Activated T-helper 1 cell treated with anti-CD3 and anti-CD28 coated beads, Interleukin-12 subunit alpha, Interleukin-12 subunit beta, Interleukin-2, Interleukin-4 antibody, amounts not matched to agents 30 ng/mL and 10 ng/mL and 1 ng/mL, durations not matched to agents 14 hours and 24 hours and 36 hours (primary cell): ENCODE results near the gene NBPF1. TPM values are rescaled to one million over a fixed set of nuclear protein-coding genes. Genes with fewer than 3 reads are reported as not detected.
"Not testable (repeated sequence)": the region's sequence is repeated elsewhere in the genome, so short reads cannot be mapped to it uniquely, and the experiment has no call there.

ENCODE experiments used
- DNase-seq: peaks from one replicate; pipeline ENCODE4 v3.0.0; 2021; ENCODE audit warnings: low spot score
- H3K27ac Mint-ChIP-seq: one replicate; pipeline ENCODE4 v1.8.0; 2021; ENCODE audit warnings: mild to moderate bottlenecking, mixed read lengths
- H3K27me3 Mint-ChIP-seq: one replicate; pipeline ENCODE4 v1.8.0; 2022; ENCODE audit warnings: mild to moderate bottlenecking, moderate library complexity, mixed read lengths; ENCODE audit not compliant: insufficient read depth
- H3K36me3 Mint-ChIP-seq: one replicate; pipeline ENCODE4 v1.8.0; 2021; ENCODE audit warnings: low read depth, mixed read lengths
- H3K4me1 Mint-ChIP-seq: one replicate; pipeline ENCODE4 v1.8.0; 2021; ENCODE audit warnings: low read depth, mixed read lengths
- H3K4me3 Mint-ChIP-seq: one replicate; pipeline ENCODE4 v1.8.0; 2021; ENCODE audit warnings: mild to moderate bottlenecking, moderate library complexity, mixed read lengths
- H3K9me3 Mint-ChIP-seq: one replicate; pipeline ENCODE4 v1.8.0; 2021; ENCODE audit warnings: mixed read lengths
- intact Hi-C: fragments of 100-400 bp; cut with micrococcal nuclease; formaldehyde crosslinking; loops from one replicate; pipeline ENCODE4 v1.15.1; 2024
- total RNA-seq: library from RNA; stranded (reverse); gene quantifications from 2 replicates; pipeline ENCODE4 v1.2.3, GENCODE V29; 2022

NBPF1 gene
- total RNA-seq, 1 donor from 2014 or later = 6.1 TPM

GRCh38 chr1:16528338-16528737 lies 85.0 kb downstream of the NBPF1 start:
- H3K36me3 Mint-ChIP-seq, intact Hi-C loops, DNase-seq, H3K9me3 Mint-ChIP-seq, H3K4me3 Mint-ChIP-seq, H3K27ac Mint-ChIP-seq, H3K4me1 Mint-ChIP-seq: not testable (repeated sequence)
- H3K27me3 Mint-ChIP-seq = peaks cover 46% of the 10 kb centered on the region

GRCh38 chr1:16525769-16526168 lies 87.6 kb downstream of the NBPF1 start:
- H3K4me3 Mint-ChIP-seq, H3K4me1 Mint-ChIP-seq, H3K27ac Mint-ChIP-seq, H3K36me3 Mint-ChIP-seq, intact Hi-C loops, DNase-seq, H3K9me3 Mint-ChIP-seq: not testable (repeated sequence)
- H3K27me3 Mint-ChIP-seq = peaks cover 48% of the 10 kb centered on the region

GRCh38 chr1:16521679-16522078 lies 91.7 kb downstream of the NBPF1 start:
- intact Hi-C loops, DNase-seq, H3K36me3 Mint-ChIP-seq, H3K4me3 Mint-ChIP-seq, H3K4me1 Mint-ChIP-seq, H3K9me3 Mint-ChIP-seq, H3K27ac Mint-ChIP-seq: not testable (repeated sequence)
- peaks cover 62% of the 10 kb centered on the region for H3K27me3 Mint-ChIP-seq

GRCh38 chr1:16521288-16521583 lies 92.1 kb downstream of the NBPF1 start:
- H3K4me3 Mint-ChIP-seq = no peak overlapping the region
- H3K27ac Mint-ChIP-seq = no peak overlapping the region
- DNase-seq = no peak
- no peaks in the 10 kb centered on the region for H3K9me3 Mint-ChIP-seq
- peaks cover 59% of the 10 kb centered on the region for H3K27me3 Mint-ChIP-seq
- H3K4me1 Mint-ChIP-seq = no peaks in the 10 kb centered on the region
- H3K36me3 Mint-ChIP-seq = no peaks in the 10 kb centered on the region
- intact Hi-C loops = no loop called here

- not testable (repeated sequence) for H3K27ac Mint-ChIP-seq, H3K9me3 Mint-ChIP-seq
- H3K27me3 Mint-ChIP-seq = peaks cover 56% of the 10 kb centered on the region
Measured at GRCh38 chr1:16520435-16521287, 92.7 kb downstream of the NBPF1 start.

GRCh38 chr1:16519255-16519951 lies 94.0 kb downstream of the NBPF1 start:
- intact Hi-C loops = not testable (repeated sequence)
- peaks cover 52% of the 10 kb centered on the region for H3K27me3 Mint-ChIP-seq

More at GRCh38 chr1:16520435-16521287, 92.7 kb downstream of the NBPF1 start:
- H3K4me3 Mint-ChIP-seq, intact Hi-C loops, H3K4me1 Mint-ChIP-seq, H3K36me3 Mint-ChIP-seq, DNase-seq: not testable (repeated sequence)

GRCh38 chr1:16518913-16519254 lies 94.5 kb downstream of the NBPF1 start:
- peaks cover 48% of the 10 kb centered on the region for H3K27me3 Mint-ChIP-seq
- intact Hi-C loops, H3K9me3 Mint-ChIP-seq, H3K4me3 Mint-ChIP-seq, H3K4me1 Mint-ChIP-seq, H3K36me3 Mint-ChIP-seq, H3K27ac Mint-ChIP-seq, DNase-seq: not testable (repeated sequence)

More at GRCh38 chr1:16519255-16519951, 94.0 kb downstream of the NBPF1 start:
- DNase-seq, H3K4me1 Mint-ChIP-seq, H3K9me3 Mint-ChIP-seq, H3K36me3 Mint-ChIP-seq, H3K27ac Mint-ChIP-seq, H3K4me3 Mint-ChIP-seq: not testable (repeated sequence)

- H3K4me1 Mint-ChIP-seq, H3K36me3 Mint-ChIP-seq, H3K4me3 Mint-ChIP-seq, intact Hi-C loops, DNase-seq, H3K27ac Mint-ChIP-seq, H3K9me3 Mint-ChIP-seq: not testable (repeated sequence)
- peaks cover 41% of the 10 kb centered on the region for H3K27me3 Mint-ChIP-seq
Measured at GRCh38 chr1:16516694-16517410, 96.5 kb downstream of the NBPF1 start.

- not testable (repeated sequence) for H3K4me3 Mint-ChIP-seq, H3K4me1 Mint-ChIP-seq, H3K9me3 Mint-ChIP-seq, H3K36me3 Mint-ChIP-seq, H3K27ac Mint-ChIP-seq
- H3K27me3 Mint-ChIP-seq = peaks cover 17% of the 10 kb centered on the region
- intact Hi-C loops = loop anchor here (5.0 kb wide), 2 partner anchors 72 to 147 kb away; partner anchors contain the start of genes NECAP2 and SZRD1
- peak; percentile 77 for DNase-seq
Measured at GRCh38 chr1:16514107-16515055, 99.0 kb downstream of the NBPF1 start, which contains the start of gene RNU1-1. Gene RNU1-1, minus strand, starts transcription at chr1:16514285.

- not testable (repeated sequence) for H3K4me3 Mint-ChIP-seq, H3K4me1 Mint-ChIP-seq, H3K9me3 Mint-ChIP-seq, H3K27ac Mint-ChIP-seq, H3K36me3 Mint-ChIP-seq
- intact Hi-C loops = loop anchor here (2.0 to 5.0 kb wide), 3 partner anchors 71 to 391 kb away; partner anchors contain the start of genes NECAP2 and SZRD1
- peaks cover 11% of the 10 kb centered on the region for H3K27me3 Mint-ChIP-seq
- DNase-seq = peak; percentile 79
Measured at GRCh38 chr1:16513412-16514106, 99.8 kb downstream of the NBPF1 start.

GRCh38 chr1:16512624-16513411 lies 100.5 kb downstream of the NBPF1 start:
- not testable (repeated sequence) for H3K27ac Mint-ChIP-seq, H3K27me3 Mint-ChIP-seq, H3K4me1 Mint-ChIP-seq, H3K4me3 Mint-ChIP-seq, H3K36me3 Mint-ChIP-seq, H3K9me3 Mint-ChIP-seq
- intact Hi-C loops = loop anchor here (2.0 to 5.0 kb wide), 3 partner anchors 71 to 392 kb away; partner anchors contain the start of genes NECAP2 and SZRD1
- DNase-seq = peak; percentile 35
